Measurements from ENCODE around the gene EIF5AL1. TPM values are rescaled to one million over a fixed set of nuclear protein-coding genes. Genes with fewer than 3 reads are reported as not detected.
"Not testable (repeated sequence)": the region's sequence is repeated elsewhere in the genome, so short reads cannot be mapped to it uniquely, and the experiment has no call there.

EIF5AL1 gene
- total and polyA plus RNA-seq, 2 donors (not counting 1 experiment from before 2014, with no cell fraction given), result 0.33 to 2.0 TPM

DNA sequence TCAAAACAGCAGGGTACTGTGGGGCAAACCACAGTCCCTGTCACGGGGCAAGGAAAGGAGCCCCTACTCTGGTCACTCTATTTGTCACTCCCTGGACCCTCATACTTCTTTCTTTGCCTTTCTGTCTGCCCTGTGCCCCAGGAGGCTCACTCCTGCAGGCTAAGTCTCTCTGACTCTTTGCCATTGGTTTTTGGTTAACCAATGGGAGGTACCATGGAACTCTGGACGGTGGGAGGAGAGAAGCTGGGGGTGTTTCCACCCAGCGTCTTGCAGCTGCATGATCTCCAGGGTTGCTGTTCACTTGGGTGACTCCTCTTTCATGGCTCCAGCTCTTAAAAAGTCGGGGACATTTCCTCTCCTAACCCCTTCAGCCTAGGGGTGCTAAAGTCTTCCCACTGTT is 15.4 kb upstream of the EIF5AL1 start:
- H3K27me3 ChIP-seq (ENCODE audit: control insufficient read depth, insufficient read depth, low read length), result peaks cover 28% of the 10 kb centered on the region
- TF ChIP-seq EZH2 (IDR thresholded peaks at IDR 0.05; ENCODE audit: low read length, missing control alignments) (no peak), CTCF (conservative IDR thresholded peaks at IDR 0.05 in 1 of 2, IDR thresholded peaks at IDR 0.05 in 1 of 2; ENCODE audit: low read depth in 1 of 2, low read length in 2 of 2) (no peak)
- H3K9ac ChIP-seq (ENCODE audit: insufficient read depth, low read length), result no peak overlapping the region
- H3K4me1 ChIP-seq (ENCODE audit: control insufficient read depth, extremely low read depth, insufficient read depth, low read length), result no peaks in the 10 kb centered on the region
- no peaks in the 10 kb centered on the region for H3K36me3 ChIP-seq (ENCODE audit: control insufficient read depth, insufficient read depth, low read length)
- H3K4me2 ChIP-seq (ENCODE audit: extremely low read depth, insufficient read depth, low read length), result no peak overlapping the region
- no peak for DNase-seq (ENCODE audit: low read depth in 2 of 2)
- H3K9me3 ChIP-seq (ENCODE audit: control insufficient read depth, insufficient read depth, low read depth, low read length), result no peaks in the 10 kb centered on the region
- no peak overlapping the region for H3K4me3 ChIP-seq (replicated peaks in 1 of 4; ENCODE audit: control extremely low read depth in 1 of 4, insufficient read depth in 1 of 4, low read depth in 3 of 4, low read length in 4 of 4)
- H3K27ac ChIP-seq (ENCODE audit: insufficient read depth, low read length), result no peak overlapping the region
- no peaks in the 10 kb centered on the region for H4K20me1 ChIP-seq (ENCODE audit: control insufficient read depth, extremely low read depth, insufficient read depth, low read length)
- H3K79me2 ChIP-seq (ENCODE audit: control insufficient read depth, insufficient read depth, low read length), result no peaks in the 10 kb centered on the region
- no peak overlapping the region for H2AFZ ChIP-seq (ENCODE audit: low read length)

DNA sequence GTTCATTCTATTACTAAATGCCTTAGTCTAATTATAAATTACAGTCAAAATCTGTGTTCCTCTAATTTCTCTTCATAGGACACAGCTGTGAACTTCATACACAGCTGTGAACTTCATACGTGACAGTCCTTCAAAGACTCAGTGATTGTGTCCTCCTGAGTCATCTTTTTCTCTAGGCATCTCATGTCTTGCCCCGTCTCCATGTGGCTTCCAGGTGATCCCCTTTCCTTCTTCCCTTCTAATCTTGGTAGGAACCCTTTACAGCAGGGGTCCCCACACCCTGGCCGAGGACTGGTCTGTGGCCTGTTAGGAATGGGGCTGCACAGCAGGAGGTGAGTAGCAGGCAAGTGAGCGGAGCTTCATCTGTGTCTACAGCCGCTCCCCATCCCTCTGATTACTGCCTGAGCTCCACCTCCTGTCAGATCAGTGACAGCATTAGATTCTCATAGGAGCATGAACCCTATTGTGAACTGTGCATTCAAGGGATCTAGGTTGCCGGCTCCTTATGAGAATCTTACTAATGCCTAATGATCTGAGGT is 14.0 kb upstream of the EIF5AL1 start:
- Histone ChIP-seq H3K9ac (ENCODE audit: insufficient read depth, low read length) (no peak overlapping the region), H3K9me3 (ENCODE audit: control insufficient read depth, insufficient read depth, low read depth, low read length) (no peaks in the 10 kb centered on the region), H4K20me1 (ENCODE audit: control insufficient read depth, extremely low read depth, insufficient read depth, low read length) (no peaks in the 10 kb centered on the region), H3K4me2 (ENCODE audit: extremely low read depth, insufficient read depth, low read length) (no peak overlapping the region), H3K4me3 (replicated peaks in 1 of 4; ENCODE audit: control extremely low read depth in 1 of 4, insufficient read depth in 1 of 4, low read depth in 3 of 4, low read length in 4 of 4) (no peak overlapping the region), H3K4me1 (ENCODE audit: control insufficient read depth, extremely low read depth, insufficient read depth, low read length) (no peaks in the 10 kb centered on the region), H3K79me2 (ENCODE audit: control insufficient read depth, insufficient read depth, low read length) (no peaks in the 10 kb centered on the region), H3K27me3 (ENCODE audit: control insufficient read depth, insufficient read depth, low read length) (peaks cover 32% of the 10 kb centered on the region), H3K27ac (ENCODE audit: insufficient read depth, low read length) (no peak overlapping the region), H3K36me3 (ENCODE audit: control insufficient read depth, insufficient read depth, low read length) (no peaks in the 10 kb centered on the region), H2AFZ (ENCODE audit: low read length) (no peak overlapping the region)
- no peak for DNase-seq (ENCODE audit: low read depth in 2 of 2)
- no peak for TF ChIP-seq EZH2 (IDR thresholded peaks at IDR 0.05; ENCODE audit: low read length, missing control alignments)
- no peak for TF ChIP-seq CTCF (conservative IDR thresholded peaks at IDR 0.05 in 1 of 2, IDR thresholded peaks at IDR 0.05 in 1 of 2; ENCODE audit: low read depth in 1 of 2, low read length in 2 of 2)

- H3K9me3 ChIP-seq (ENCODE audit: control insufficient read depth, insufficient read depth, low read depth, low read length), result no peaks in the 10 kb centered on the region
- no peak overlapping the region for H2AFZ ChIP-seq (ENCODE audit: low read length)
- H3K79me2 ChIP-seq (ENCODE audit: control insufficient read depth, insufficient read depth, low read length), result no peaks in the 10 kb centered on the region
- no peak overlapping the region for H3K27ac ChIP-seq (ENCODE audit: insufficient read depth, low read length)
- TF ChIP-seq CTCF (conservative IDR thresholded peaks at IDR 0.05 in 1 of 2, IDR thresholded peaks at IDR 0.05 in 1 of 2; ENCODE audit: low read depth in 1 of 2, low read length in 2 of 2) (peak in 1 of 2 donors; percentile 39), EZH2 (IDR thresholded peaks at IDR 0.05; ENCODE audit: low read length, missing control alignments) (no peak)
- H3K4me3 ChIP-seq (replicated peaks in 1 of 4; ENCODE audit: control extremely low read depth in 1 of 4, insufficient read depth in 1 of 4, low read depth in 3 of 4, low read length in 4 of 4), result no peak overlapping the region
- H3K27me3 ChIP-seq (ENCODE audit: control insufficient read depth, insufficient read depth, low read length), result peaks cover 15% of the 10 kb centered on the region
- H4K20me1 ChIP-seq (ENCODE audit: control insufficient read depth, extremely low read depth, insufficient read depth, low read length), result no peaks in the 10 kb centered on the region
- H3K4me2 ChIP-seq (ENCODE audit: extremely low read depth, insufficient read depth, low read length), result no peak overlapping the region
- no peaks in the 10 kb centered on the region for H3K36me3 ChIP-seq (ENCODE audit: control insufficient read depth, insufficient read depth, low read length)
- no peak for DNase-seq (ENCODE audit: low read depth in 2 of 2)
- no peaks in the 10 kb centered on the region for H3K4me1 ChIP-seq (ENCODE audit: control insufficient read depth, extremely low read depth, insufficient read depth, low read length)
- no peak overlapping the region for H3K9ac ChIP-seq (ENCODE audit: insufficient read depth, low read length)
Observed at GRCh38 chr10:79502561-79503309, 9.6 kb upstream of the EIF5AL1 start.

DNA sequence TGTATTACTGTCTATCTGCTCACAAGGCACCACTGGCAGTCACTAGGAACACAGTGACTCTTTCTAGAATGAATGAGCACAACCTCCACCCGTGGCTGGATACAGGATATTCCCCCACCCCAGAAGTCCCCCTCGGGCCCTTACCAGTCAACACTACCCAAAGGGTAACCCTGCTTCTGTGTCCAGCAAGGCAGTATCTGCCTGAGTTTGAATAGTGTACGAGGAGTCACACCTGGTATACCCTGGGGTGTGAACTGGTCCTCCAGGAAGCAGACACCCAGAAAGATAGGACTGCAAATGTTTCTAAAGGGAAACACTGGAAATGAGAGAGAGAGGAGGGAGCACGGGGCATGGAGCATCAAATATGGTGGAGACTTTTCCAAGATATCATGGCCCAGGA is 8.5 kb upstream of the EIF5AL1 start:
- not testable (repeated sequence) for H3K4me3 ChIP-seq (replicated peaks in 1 of 4; ENCODE audit: control extremely low read depth in 1 of 4, insufficient read depth in 1 of 4, low read depth in 3 of 4, low read length in 4 of 4); H4K20me1 ChIP-seq (ENCODE audit: control insufficient read depth, extremely low read depth, insufficient read depth, low read length); H2AFZ ChIP-seq (ENCODE audit: low read length); H3K9ac ChIP-seq (ENCODE audit: insufficient read depth, low read length); DNase-seq (ENCODE audit: low read depth in 2 of 2); H3K4me1 ChIP-seq (ENCODE audit: control insufficient read depth, extremely low read depth, insufficient read depth, low read length); H3K36me3 ChIP-seq (ENCODE audit: control insufficient read depth, insufficient read depth, low read length); H3K79me2 ChIP-seq (ENCODE audit: control insufficient read depth, insufficient read depth, low read length); H3K9me3 ChIP-seq (ENCODE audit: control insufficient read depth, insufficient read depth, low read depth, low read length); H3K4me2 ChIP-seq (ENCODE audit: extremely low read depth, insufficient read depth, low read length); H3K27ac ChIP-seq (ENCODE audit: insufficient read depth, low read length)
- H3K27me3 ChIP-seq (ENCODE audit: control insufficient read depth, insufficient read depth, low read length), result peaks cover 12% of the 10 kb centered on the region
